H1 (cell line): Measurements from ENCODE around the gene PPAT. TPM values are rescaled to one million over a fixed set of nuclear protein-coding genes. Genes with fewer than 3 reads are reported as not detected.

Source experiments
- CTCF ChIA-PET: fragments of 300-600 bp; sonication (Branson Sonifier 250); formaldehyde crosslinking; loops from one replicate; lab custom pipeline; 2021; ENCODE audit not compliant: partially characterized antibody; lab: Charles Lee
- POLR2A ChIA-PET: fragments of 300-600 bp; sonication (Branson Sonifier 250); formaldehyde crosslinking; loops from one replicate; lab custom pipeline; 2021; ENCODE audit warnings: inconsistent platforms; ENCODE audit not compliant: partially characterized antibody; lab: Charles Lee
- DNase-seq, 2 experiments: peaks; one replicate each; pipeline versions ENCODE4 v3.0.0 to v3.0.0-alpha.2; 2010 to 2022; ENCODE audit warnings: low spot score in 2 of 2, low read depth in 1 of 2, mixed read lengths in 1 of 2
- FAIRE-seq: peaks from 2 replicates; lab custom pipeline; 2011; peaks lifted over from hg19 to GRCh38; lab: Jason Lieb, UNC
- H2AFZ ChIP-seq: 2 replicates; pipeline ENCODE4 v1.8.1; 2012; ENCODE audit warnings: low read length, inconsistent platforms
- H2AK5ac ChIP-seq: 2 replicates; pipeline ENCODE4 v1.6.1; 2013; ENCODE audit warnings: low read depth, low read length
- H2BK120ac ChIP-seq: replicated peaks from 2 replicates; pipeline ENCODE3; 2013; ENCODE audit warnings: low read depth, low read length, inconsistent platforms
- H2BK12ac ChIP-seq: 2 replicates; pipeline ENCODE4 v1.6.1; 2013; ENCODE audit warnings: low read depth, low read length
- H2BK15ac ChIP-seq: 2 replicates; pipeline ENCODE4 v1.6.1; 2013; ENCODE audit warnings: low read length
- H2BK20ac ChIP-seq: 2 replicates; pipeline ENCODE4 v1.6.1; 2013; ENCODE audit warnings: low read length
- H2BK5ac ChIP-seq: 2 replicates; pipeline ENCODE4 v1.6.1; 2013; ENCODE audit warnings: low read depth, low read length
- H3K14ac ChIP-seq: 2 replicates; pipeline ENCODE4 v1.6.1; 2013; ENCODE audit warnings: inconsistent platforms; ENCODE audit not compliant: insufficient read length
- H3K18ac ChIP-seq: 2 replicates; pipeline ENCODE4 v1.6.1; 2013; ENCODE audit warnings: low read length; ENCODE audit errors: extremely low read depth
- H3K23ac ChIP-seq: 2 replicates; pipeline ENCODE4 v1.6.1; 2013; ENCODE audit warnings: inconsistent platforms; ENCODE audit not compliant: insufficient read length
- H3K23me2 ChIP-seq: 2 replicates; pipeline ENCODE4 v1.6.1; 2013; ENCODE audit warnings: low read depth, low read length
- H3K27ac ChIP-seq: 2 replicates; pipeline ENCODE4 v1.6.1; 2011; ENCODE audit warnings: low read depth, low read length, inconsistent platforms
- H3K27me3 ChIP-seq, 4 experiments: replicated peaks in 1 of 4; 1 replicate in 1 of 4; 2 replicates in 3 of 4; pipeline versions ENCODE4 v1.6.1 to v1.8.1; 2011 to 2013; ENCODE audit warnings: low read length in 3 of 4, mild to moderate bottlenecking in 3 of 4, inconsistent platforms in 2 of 4, mixed read lengths in 2 of 4, moderate library complexity in 1 of 4; ENCODE audit not compliant: control insufficient read depth in 3 of 4, insufficient read depth in 3 of 4; ENCODE audit errors: extremely low read depth in 1 of 4
- H3K36me3 ChIP-seq, 4 experiments: 2 replicates each; pipeline versions ENCODE4 v1.6.1 to v1.8.1; 2011 to 2013; ENCODE audit warnings: mild to moderate bottlenecking in 4 of 4, low read length in 3 of 4, moderate library complexity in 2 of 4, control low read depth in 1 of 4, inconsistent platforms in 1 of 4; ENCODE audit not compliant: insufficient read depth in 4 of 4, control insufficient read depth in 2 of 4
- H3K4ac ChIP-seq: replicated peaks from 2 replicates; pipeline ENCODE3; 2013; ENCODE audit warnings: low read length, low read depth, mixed read lengths, inconsistent platforms; ENCODE audit not compliant: insufficient read length
- H3K4me1 ChIP-seq, 4 experiments: replicated peaks in 1 of 4; 1 replicate in 1 of 4; 2 replicates in 3 of 4; pipeline versions ENCODE4 v1.6.1 to v1.8.1; 2011 to 2013; ENCODE audit warnings: low read length in 3 of 4, inconsistent platforms in 2 of 4, mixed read lengths in 1 of 4; ENCODE audit not compliant: insufficient read depth in 4 of 4, control insufficient read depth in 3 of 4
- H3K4me2 ChIP-seq, 2 experiments: 2 replicates each; pipeline versions ENCODE4 v1.6.1 to v1.8.1; 2011 to 2013; ENCODE audit warnings: low read depth in 2 of 2, low read length in 2 of 2, control low read depth in 1 of 2, inconsistent platforms in 1 of 2, mild to moderate bottlenecking in 1 of 2; ENCODE audit not compliant: insufficient read depth in 1 of 2
- H3K4me3 ChIP-seq, 4 experiments: fragments of 200-600, 300-600 bp in 1 of 4; sonication (generic), shearing (Covaris generic), sonication (Bioruptor Twin) in 1 of 4; 2 replicates each; pipeline versions ENCODE4 v1.5.1 to v1.8.1; 2011 to 2016; ENCODE audit warnings: low read length in 4 of 4, low read depth in 3 of 4, control low read depth in 2 of 4, inconsistent platforms in 2 of 4, mild to moderate bottlenecking in 2 of 4, mixed read lengths in 1 of 4, moderate library complexity in 1 of 4; ENCODE audit not compliant: insufficient read depth in 2 of 4; ENCODE audit errors: extremely low read depth in 1 of 4
- H3K56ac ChIP-seq: replicated peaks from 2 replicates; pipeline ENCODE3; 2013; ENCODE audit warnings: low read depth, mild to moderate bottlenecking, mixed read lengths, low read length, inconsistent platforms; ENCODE audit not compliant: insufficient read length
- H3K79me1 ChIP-seq: 2 replicates; pipeline ENCODE4 v1.6.1; 2013; ENCODE audit warnings: low read depth, low read length, control low read depth
- H3K79me2 ChIP-seq, 2 experiments: 2 replicates each; pipeline versions ENCODE4 v1.6.1 to v1.8.1; 2012 to 2013; ENCODE audit warnings: low read length in 2 of 2, mild to moderate bottlenecking in 2 of 2, inconsistent platforms in 1 of 2; ENCODE audit not compliant: insufficient read depth in 2 of 2, control insufficient read depth in 1 of 2
- H3K9ac ChIP-seq, 4 experiments: replicated peaks in 1 of 4; 1 replicate in 1 of 4; 2 replicates in 3 of 4; pipeline versions ENCODE4 v1.6.1 to v1.8.1; 2011 to 2013; ENCODE audit warnings: low read depth in 3 of 4, low read length in 3 of 4, control low read depth in 2 of 4, mild to moderate bottlenecking in 2 of 4, moderate library complexity in 2 of 4, inconsistent platforms in 1 of 4; ENCODE audit errors: extremely low read depth in 1 of 4
- H3K9me3 ChIP-seq, 2 experiments: 2 replicates each; pipeline versions ENCODE4 v1.6.1 to v1.8.1; 2012 to 2013; ENCODE audit warnings: mild to moderate bottlenecking in 2 of 2, moderate library complexity in 2 of 2, control low read depth in 1 of 2, inconsistent platforms in 1 of 2, low read depth in 1 of 2, low read length in 1 of 2, mixed read lengths in 1 of 2; ENCODE audit not compliant: insufficient read depth in 2 of 2
- H4K20me1 ChIP-seq, 2 experiments: replicated peaks in 1 of 2; 2 replicates each; pipeline versions ENCODE3 to v1.8.1; 2011 to 2013; ENCODE audit warnings: inconsistent platforms in 2 of 2, low read length in 2 of 2, mild to moderate bottlenecking in 1 of 2; ENCODE audit not compliant: insufficient read depth in 2 of 2, control insufficient read depth in 1 of 2
- H4K5ac ChIP-seq: 2 replicates; pipeline ENCODE4 v1.6.1; 2013; ENCODE audit warnings: low read length, low read depth, mixed read lengths, inconsistent platforms; ENCODE audit not compliant: insufficient read length
- H4K8ac ChIP-seq: 2 replicates; pipeline ENCODE4 v1.8.0; 2013; ENCODE audit warnings: mild to moderate bottlenecking, moderate library complexity, low read length, inconsistent platforms; ENCODE audit not compliant: insufficient read depth; ENCODE audit errors: extremely low read depth
- H4K91ac ChIP-seq: replicated peaks from 2 replicates; pipeline ENCODE3; 2013; ENCODE audit warnings: low read length, mixed read lengths, inconsistent platforms; ENCODE audit not compliant: insufficient read length
- CREB1 ChIP-seq: IDR thresholded peaks from 2 replicates; pipeline ENCODE4 v1.6.1; 2012; ENCODE audit warnings: inconsistent platforms
- GTF2F1 ChIP-seq: IDR thresholded peaks from 2 replicates; pipeline ENCODE4 v1.6.1; 2012; ENCODE audit warnings: low read depth, low read length, improper control_type of control experiment, borderline replicate concordance
- HDAC2 ChIP-seq, 2 experiments: fragments of 300-600 bp in 1 of 2; sonication (generic) in 1 of 2; IDR thresholded peaks; 2 replicates each; pipeline ENCODE4 v1.6.1; 2011 to 2012; ENCODE audit warnings: low read depth in 2 of 2, low read length in 2 of 2, mild to moderate bottlenecking in 2 of 2, moderate library complexity in 2 of 2, borderline replicate concordance in 1 of 2, inconsistent platforms in 1 of 2
- POLR2AphosphoS5 ChIP-seq: IDR thresholded peaks from 2 replicates; pipeline ENCODE4 v1.6.1; 2011; ENCODE audit warnings: low read depth, low read length
- SIN3A ChIP-seq, 2 experiments: IDR thresholded peaks in 1 of 2; conservative IDR thresholded peaks in 1 of 2; 2 replicates each; pipeline ENCODE4 v1.6.1; 2011 to 2012; ENCODE audit warnings: low read length in 2 of 2, improper control_type of control experiment in 1 of 2, low read depth in 1 of 2, mild to moderate bottlenecking in 1 of 2
- TBP ChIP-seq: IDR thresholded peaks from 2 replicates; pipeline ENCODE4 v1.6.1; 2011; ENCODE audit warnings: low read depth, low read length, improper control_type of control experiment
- WGBS, 2 experiments: shearing (Covaris generic) in 1 of 2; methylation state at CpG; one replicate each; pipeline versions ENCODE4 v1.1.6 to v1.1.7; 2013 to 2015; ENCODE audit warnings: low lambda C conversion rate in 2 of 2, mixed read lengths in 2 of 2, inconsistent platforms in 1 of 2, low coverage in 1 of 2, missing lambda C conversion rate in 1 of 2; ENCODE audit not compliant: insufficient replicate concordance in 2 of 2, insufficient coverage in 1 of 2, insufficient read length in 1 of 2; ENCODE audit errors: extremely low coverage in 1 of 2, missing lambda C conversion rate in 1 of 2; 5-methylcytosine and 5-hydroxymethylcytosine counted together
- polyA plus RNA-seq, 7 experiments: library from polyadenylated mRNA; depleted of rRNA in 3 of 7; stranded (reverse) in 5 of 7; unstranded in 2 of 7; fragments of >200 nt in 5 of 7; fragments of 200-250 nt in 2 of 7; gene quantifications; 1 replicate in 5 of 7; 2 replicates in 1 of 7; 4 replicates in 1 of 7; pipeline versions ENCODE4 v1.2.1 to v1.2.3, GENCODE V29; 2011 to 2013; ENCODE audit warnings: missing spikeins in 2 of 7, mixed read lengths in 2 of 7
- total RNA-seq: library from RNA; stranded (reverse); fragmentation: NEBNext Ultra II Directional; extraction: Animal tissue kit (Norgen Biotek cat#: 25700); gene quantifications from 2 replicates; pipeline ENCODE4 v1.2.1, GENCODE V29; 2021
- TF ChIP-seq, protein P1 (sequence below): IDR thresholded peaks from 2 replicates; pipeline ENCODE4 v1.6.1; 2012; ENCODE audit warnings: low read length, inconsistent platforms

The PPAT gene
- total and polyA plus RNA-seq, 2 of the 8 experiments (the other 6 are each of a cell fraction or from before 2014, with no cell fraction given), result 24.5 to 104 TPM

DNA sequence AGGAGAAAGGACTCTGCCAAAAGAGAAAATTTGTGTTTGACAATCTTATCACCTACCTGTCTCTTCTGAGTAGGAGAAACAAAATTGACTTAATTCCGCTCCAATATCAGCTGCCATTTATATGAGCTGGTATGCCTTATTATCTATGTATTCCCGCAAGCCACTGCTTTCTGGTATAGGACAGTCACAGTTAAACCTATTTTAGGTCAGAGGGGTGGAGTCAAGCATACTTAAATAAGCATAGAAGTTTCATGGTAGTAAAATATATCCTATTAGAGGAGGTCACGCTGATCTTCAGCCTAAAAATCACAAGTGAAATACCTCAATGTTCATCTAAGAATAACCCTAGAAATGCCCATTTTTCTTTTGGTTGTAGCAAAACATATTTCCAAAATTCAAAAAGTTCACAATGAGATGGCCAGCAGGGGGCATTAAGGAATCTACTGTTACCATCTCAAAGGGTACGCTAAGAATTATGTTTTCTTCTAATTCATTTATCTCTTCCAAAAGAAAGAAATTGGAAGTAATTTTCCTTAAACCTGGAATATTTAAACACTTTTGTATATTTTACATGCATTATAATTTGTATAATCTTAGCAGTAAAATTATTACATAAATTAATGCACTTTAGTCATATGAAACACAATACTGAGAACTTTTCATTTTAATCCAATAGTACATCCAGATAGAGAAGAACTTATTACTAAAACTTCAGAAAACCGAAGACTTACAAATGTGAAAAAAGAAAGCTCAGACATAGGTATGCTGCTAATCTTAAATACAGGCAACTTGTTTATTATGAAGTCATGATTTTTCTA lies 10.5 kb downstream of the PPAT start:
- Histone ChIP-seq H2BK20ac (no peak overlapping the region), H3K36me3 (peaks cover 0 to 24% (median 13%) of the 10 kb centered on the region in 4 experiments; a peak in 5 of 8 replicates), H3K9me3 (peaks cover 3 to 8% of the 10 kb centered on the region in 2 experiments; a peak in 2 of 4 replicates), H3K14ac (no peak overlapping the region), H2BK120ac (no peak overlapping the region), H2AK5ac (no peak overlapping the region), H3K9ac (no peak overlapping the region), H3K27ac (no peak overlapping the region), H3K4me2 (peak overlapping the region; percentile 30 to 37; a peak in 2 of 4 replicates), H3K18ac (no peak overlapping the region), H3K4ac (no peak overlapping the region), H4K5ac (no peak overlapping the region), H3K4me1 (peaks cover 0 to 4% (median 0%) of the 10 kb centered on the region in 4 experiments; a peak in 2 of 7 replicates), H2BK12ac (no peak overlapping the region), H2BK5ac (no peak overlapping the region), H2BK15ac (no peak overlapping the region), H3K23me2 (no peaks in the 10 kb centered on the region), H3K27me3 (no peaks in the 10 kb centered on the region), H4K91ac (no peak overlapping the region), H3K23ac (no peak overlapping the region), H2AFZ (no peak overlapping the region), H3K79me1 (peaks cover 3% of the 10 kb centered on the region; the same call in 1 of the 2 replicates), H4K20me1 (peaks cover 6% of the 10 kb centered on the region in 2 experiments), H4K8ac (no peak overlapping the region), H3K79me2 (peaks cover 15 to 100% of the 10 kb centered on the region in 2 experiments), H3K4me3 (peak overlapping the region in 1 of 4 experiments; percentile 40; a peak in 1 of 8 replicates), H3K56ac (no peak overlapping the region)
- ChIA-PET CTCF (interaction anchor here (0.8 to 2.2 kb wide), 6 partner anchors 9 to 29 kb away, joined by 3 to 16 read pairs (median 5); partner anchors contain the start of genes PAICS and PPAT), POLR2A (interaction anchor here (0.7 to 10.3 kb wide), 3 partner anchors 9 to 20 kb away, joined by 3 to 96 read pairs (median 3); partner anchors contain the start of genes PAICS and PPAT)
- WGBS, 2 experiments, result 83% methylated on average over 5 of the region's 5 CpGs; no CpG with 5 or more reads in 1 of the 2 experiments
- no peak for FAIRE-seq
- DNase-seq, result no peak
- TF ChIP-seq GTF2F1 (no peak), POLR2AphosphoS5 (no peak), HDAC2 (IDR thresholded peaks at IDR 0.05; ENCODE audit: borderline replicate concordance in 1 of 2, low read depth in 2 of 2, low read length in 2 of 2) (no peak), CREB1 (no peak), SIN3A (conservative IDR thresholded peaks at IDR 0.05 in 1 of 2, IDR thresholded peaks at IDR 0.05 in 1 of 2; ENCODE audit: low read depth in 1 of 2, low read length in 2 of 2) (no peak), TBP (no peak)
- TF ChIP-seq, protein P1, sequence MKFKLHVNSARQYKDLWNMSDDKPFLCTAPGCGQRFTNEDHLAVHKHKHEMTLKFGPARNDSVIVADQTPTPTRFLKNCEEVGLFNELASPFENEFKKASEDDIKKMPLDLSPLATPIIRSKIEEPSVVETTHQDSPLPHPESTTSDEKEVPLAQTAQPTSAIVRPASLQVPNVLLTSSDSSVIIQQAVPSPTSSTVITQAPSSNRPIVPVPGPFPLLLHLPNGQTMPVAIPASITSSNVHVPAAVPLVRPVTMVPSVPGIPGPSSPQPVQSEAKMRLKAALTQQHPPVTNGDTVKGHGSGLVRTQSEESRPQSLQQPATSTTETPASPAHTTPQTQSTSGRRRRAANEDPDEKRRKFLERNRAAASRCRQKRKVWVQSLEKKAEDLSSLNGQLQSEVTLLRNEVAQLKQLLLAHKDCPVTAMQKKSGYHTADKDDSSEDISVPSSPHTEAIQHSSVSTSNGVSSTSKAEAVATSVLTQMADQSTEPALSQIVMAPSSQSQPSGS, result no peak
